Upper lobe of right lung (tissue), 1 donor: ENCODE results near the gene GRAMD2A. TPM values are rescaled to one million over a fixed set of nuclear protein-coding genes. Genes with fewer than 3 reads are reported as not detected.
A peak's percentile ranks its signal among the peaks of the same experiment; 100 is the strongest.

Experiments used
- ATAC-seq: fragments of 200-7000 bp; cut with Tn5 transposase; one replicate; pipeline ENCODE4 v1.9.1; 2020; ENCODE audit warnings: mild to moderate bottlenecking, moderate library complexity
- DNase-seq: peaks from one replicate; pipeline ENCODE4 v3.0.0-alpha.2; 2020
- H3K27ac ChIP-seq: fragments of 200-600 bp; one replicate; pipeline ENCODE4 v1.8.0; 2022
- H3K27me3 ChIP-seq: fragments of 200-600 bp; one replicate; pipeline ENCODE4 v1.8.0; 2022; ENCODE audit warnings: mild to moderate bottlenecking
- H3K36me3 ChIP-seq: fragments of 200-600 bp; one replicate; pipeline ENCODE4 v1.8.0; 2022
- H3K4me1 ChIP-seq: fragments of 200-600 bp; one replicate; pipeline ENCODE4 v1.8.0; 2022
- H3K4me3 ChIP-seq: fragments of 200-600 bp; one replicate; pipeline ENCODE4 v1.8.0; 2022; ENCODE audit warnings: mild to moderate bottlenecking
- H3K9me3 ChIP-seq: fragments of 200-600 bp; one replicate; pipeline ENCODE4 v1.8.0; 2022
- intact Hi-C: fragments of 100-400 bp; cut with DNase I; formaldehyde crosslinking; loops from one replicate; pipeline ENCODE4 v1.11.0; 2022
- total RNA-seq: library from RNA; stranded (reverse); fragmentation: NEBNext Ultra II Directional; extraction: Animal tissue kit (Norgen Biotek cat#: 25700); gene quantifications from one replicate; pipeline ENCODE4 v1.2.1, GENCODE V29; 2021
- TF ChIP-seq, protein P1 (sequence below): fragments of 200-600 bp; IDR thresholded peaks from one replicate; pipeline ENCODE4 v1.8.0; 2022; ENCODE audit warnings: antibody characterized with exemption
- donor health status: DM: no; HTN: yes; CAD: no; lungs with severe emphysema.

GRAMD2A gene
- total RNA-seq, 1 donor from 2014 or later = 27.4 TPM

DNA sequence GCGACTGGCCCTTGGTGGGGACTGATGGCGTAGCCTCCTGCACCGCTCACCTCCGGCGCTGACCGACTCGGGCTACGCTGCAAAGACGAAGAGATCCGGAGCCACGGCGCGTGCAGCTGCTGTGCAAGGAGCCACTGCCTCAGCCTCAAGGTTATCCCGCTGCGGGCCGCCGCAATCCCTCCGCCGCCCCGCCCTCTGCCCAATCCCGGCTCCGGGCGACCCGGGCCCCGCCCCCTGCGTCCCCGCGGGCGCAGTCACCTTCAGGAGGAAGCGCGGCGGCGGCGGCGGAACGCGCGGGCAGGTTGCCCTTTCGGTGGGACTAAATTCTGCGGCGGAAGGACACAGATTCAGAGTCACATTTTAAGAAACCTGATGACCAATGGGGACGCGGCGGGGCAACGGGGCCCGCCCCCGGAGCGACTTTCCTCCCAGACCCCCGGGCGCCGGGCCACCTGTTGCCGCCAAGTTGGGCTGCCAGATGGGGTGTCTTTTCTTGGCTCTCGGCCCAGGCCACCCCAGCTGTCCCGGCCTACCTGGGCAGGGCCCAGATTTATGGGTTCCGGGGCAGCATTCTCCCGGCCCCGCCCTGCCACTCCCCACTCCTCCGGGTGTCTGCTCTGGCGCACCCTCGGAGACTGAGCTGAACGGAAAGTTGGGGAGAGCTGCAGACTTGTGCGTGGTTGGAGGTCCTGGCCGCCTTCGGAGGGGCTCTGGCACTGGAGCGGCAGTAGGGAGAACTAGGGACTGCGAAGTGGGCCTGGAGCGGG lies 33.7 kb upstream of the GRAMD2A start, which contains the start of gene PKM:
TSS of gene PKM (minus strand) at position 125 of the 767 bp plus-strand sequence. CDS start 12,093 bp downstream, outside the sequence.
- H3K4me1 ChIP-seq = peaks cover 46% of the 10 kb centered on the region
- intact Hi-C loops = no loop called here
- peak; percentile 99 for DNase-seq
- H3K36me3 ChIP-seq = no peaks in the 10 kb centered on the region
- H3K27me3 ChIP-seq = no peaks in the 10 kb centered on the region
- H3K27ac ChIP-seq = peak within 1 kb of the TSS; percentile 92
- H3K4me3 ChIP-seq = peak within 1 kb of the TSS; percentile 100
- no peaks in the 10 kb centered on the region for H3K9me3 ChIP-seq
- TF ChIP-seq, protein P1, sequence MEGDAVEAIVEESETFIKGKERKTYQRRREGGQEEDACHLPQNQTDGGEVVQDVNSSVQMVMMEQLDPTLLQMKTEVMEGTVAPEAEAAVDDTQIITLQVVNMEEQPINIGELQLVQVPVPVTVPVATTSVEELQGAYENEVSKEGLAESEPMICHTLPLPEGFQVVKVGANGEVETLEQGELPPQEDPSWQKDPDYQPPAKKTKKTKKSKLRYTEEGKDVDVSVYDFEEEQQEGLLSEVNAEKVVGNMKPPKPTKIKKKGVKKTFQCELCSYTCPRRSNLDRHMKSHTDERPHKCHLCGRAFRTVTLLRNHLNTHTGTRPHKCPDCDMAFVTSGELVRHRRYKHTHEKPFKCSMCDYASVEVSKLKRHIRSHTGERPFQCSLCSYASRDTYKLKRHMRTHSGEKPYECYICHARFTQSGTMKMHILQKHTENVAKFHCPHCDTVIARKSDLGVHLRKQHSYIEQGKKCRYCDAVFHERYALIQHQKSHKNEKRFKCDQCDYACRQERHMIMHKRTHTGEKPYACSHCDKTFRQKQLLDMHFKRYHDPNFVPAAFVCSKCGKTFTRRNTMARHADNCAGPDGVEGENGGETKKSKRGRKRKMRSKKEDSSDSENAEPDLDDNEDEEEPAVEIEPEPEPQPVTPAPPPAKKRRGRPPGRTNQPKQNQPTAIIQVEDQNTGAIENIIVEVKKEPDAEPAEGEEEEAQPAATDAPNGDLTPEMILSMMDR = no peak
- peak; percentile 90 for ATAC-seq

DNA sequence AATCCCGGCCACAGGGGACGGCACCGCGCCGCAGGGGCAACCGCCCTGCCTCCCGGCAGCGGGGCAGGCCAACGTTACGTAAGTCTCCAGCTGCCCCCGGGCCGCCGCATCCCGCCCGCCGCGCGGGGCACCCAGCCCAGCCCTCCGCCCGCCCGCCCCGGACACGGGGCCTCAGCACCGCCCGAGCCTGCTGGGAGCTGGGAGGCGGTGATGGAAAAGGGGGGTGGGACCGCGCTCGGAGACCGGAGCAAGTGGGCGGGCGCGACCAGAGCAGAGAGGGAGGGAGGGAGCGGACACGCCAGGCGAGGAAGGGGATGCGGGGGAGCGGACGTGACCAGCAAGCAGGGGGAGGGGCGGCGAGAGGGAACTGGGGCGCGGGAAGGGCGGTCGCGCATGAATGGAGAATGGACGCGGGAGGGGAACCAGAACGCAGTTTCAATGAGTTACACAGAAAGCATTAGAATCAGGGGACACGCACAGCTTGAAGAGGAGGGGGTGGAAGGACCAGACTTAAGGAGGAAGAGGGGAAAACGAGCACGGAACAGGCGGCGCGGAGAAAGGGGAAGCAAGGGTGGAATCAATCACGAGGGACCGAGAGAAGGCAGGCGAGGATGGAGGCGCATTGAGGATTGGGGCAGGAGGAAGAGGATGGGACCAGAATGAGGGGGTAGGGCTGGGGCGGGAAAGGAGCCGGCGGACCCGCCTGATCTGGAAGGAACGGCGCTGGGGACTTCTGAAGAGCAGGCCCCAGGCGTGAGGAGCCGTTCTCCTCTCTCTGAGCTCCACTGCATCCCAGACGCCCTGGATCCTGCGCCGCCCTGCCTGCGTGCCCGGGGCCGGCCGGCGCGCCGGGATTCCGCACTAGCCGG lies 32.8 kb upstream of the GRAMD2A start:
- Histone ChIP-seq H3K27me3 (no peaks in the 10 kb centered on the region), H3K9me3 (no peaks in the 10 kb centered on the region), H3K36me3 (no peaks in the 10 kb centered on the region), H3K27ac (peak overlapping the region; percentile 92), H3K4me1 (peaks cover 54% of the 10 kb centered on the region), H3K4me3 (peak overlapping the region; percentile 100)
- ATAC-seq (peak; percentile 76), DNase-seq (peak; percentile 95)
- intact Hi-C loops = no loop called here
- TF ChIP-seq, protein P1 = no peak

DNA sequence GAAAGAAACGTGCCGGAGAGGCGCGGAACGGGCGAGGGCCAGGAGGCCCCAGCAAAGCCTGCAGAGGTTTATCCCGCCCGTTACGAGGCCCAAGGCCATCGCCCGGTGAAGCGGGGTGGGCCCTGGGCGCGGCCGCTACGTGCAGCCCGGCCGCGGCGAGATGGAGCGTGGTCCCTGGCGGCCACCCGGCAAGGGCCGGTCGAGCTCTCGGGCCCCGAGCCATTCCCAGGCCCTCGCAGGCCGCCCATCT lies 32.3 kb upstream of the GRAMD2A start:
- H3K27ac ChIP-seq = peak overlapping the region; percentile 92
- intact Hi-C loops = no loop called here
- H3K9me3 ChIP-seq = no peaks in the 10 kb centered on the region
- no peaks in the 10 kb centered on the region for H3K36me3 ChIP-seq
- H3K4me1 ChIP-seq = peaks cover 56% of the 10 kb centered on the region
- H3K4me3 ChIP-seq = peak overlapping the region; percentile 100
- TF ChIP-seq, protein P1 = no peak
- ATAC-seq (no peak), DNase-seq (no peak)
- H3K27me3 ChIP-seq = no peaks in the 10 kb centered on the region

DNA sequence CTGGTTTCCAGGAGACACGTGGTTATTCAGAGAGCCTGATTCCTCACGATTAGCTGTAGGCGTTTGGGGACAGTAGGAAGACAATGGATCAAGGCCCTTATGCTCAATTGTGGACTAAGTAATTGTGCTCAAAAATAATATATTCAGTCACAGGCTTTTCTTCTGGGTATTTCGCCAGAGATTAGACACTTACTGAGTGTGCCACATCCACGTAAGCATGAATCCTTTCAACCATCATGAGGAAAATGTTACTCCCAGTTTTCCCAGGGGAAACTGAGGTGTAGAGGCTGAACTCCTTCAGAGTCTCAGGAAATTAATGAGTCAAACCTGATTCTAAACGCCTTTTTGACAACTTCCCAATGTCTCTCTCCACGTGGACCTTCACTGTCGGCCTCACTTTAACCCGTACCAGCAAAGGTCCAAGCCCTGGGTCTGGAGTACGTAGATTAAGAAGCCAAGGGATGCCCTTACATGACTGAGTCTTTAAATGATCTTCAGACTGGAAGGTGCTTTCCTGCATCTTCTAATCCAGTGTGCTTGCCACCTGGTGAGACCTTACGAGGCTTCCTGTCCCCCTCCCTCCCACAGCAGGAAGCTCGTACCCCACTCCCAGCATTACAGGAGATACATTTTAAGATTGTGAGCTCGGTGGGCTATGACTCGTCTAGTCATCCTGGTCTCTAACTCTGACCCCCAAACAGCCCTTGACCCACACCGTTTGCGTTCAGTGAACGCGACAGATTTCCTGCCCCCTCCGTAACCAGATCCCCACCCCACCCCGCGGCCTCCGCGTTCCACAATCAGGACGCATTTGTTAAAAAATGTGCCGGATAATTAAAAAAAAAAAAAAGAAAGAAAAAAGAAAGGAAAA lies 31.7 kb upstream of the GRAMD2A start:
- intact Hi-C loops = no loop called here
- TF ChIP-seq, protein P1 = no peak
- DNase-seq (no peak), ATAC-seq (no peak)
- Histone ChIP-seq H3K4me3 (peak overlapping the region; percentile 100), H3K36me3 (peaks cover 2% of the 10 kb centered on the region), H3K4me1 (peaks cover 56% of the 10 kb centered on the region), H3K27me3 (no peaks in the 10 kb centered on the region), H3K27ac (peak overlapping the region; percentile 92), H3K9me3 (no peaks in the 10 kb centered on the region)

DNA sequence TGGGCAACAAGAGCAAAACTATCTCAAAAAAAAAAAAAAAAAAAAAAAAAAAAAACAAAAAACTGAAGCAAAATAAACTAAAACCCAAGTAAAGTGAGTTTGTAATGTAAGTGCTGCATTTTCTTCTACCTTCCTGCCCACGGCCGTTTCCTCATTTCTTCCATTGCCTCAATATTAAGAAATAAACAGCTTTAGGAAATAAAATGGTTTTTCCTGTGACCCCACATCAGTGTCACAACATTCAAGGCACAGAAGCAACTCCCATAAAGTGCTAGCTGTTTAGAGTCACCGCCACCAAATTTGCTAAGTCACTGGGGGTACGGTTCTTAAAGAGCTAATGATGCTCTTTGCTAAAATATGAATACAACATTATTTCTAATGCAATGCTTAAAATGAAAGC lies 30.1 kb upstream of the GRAMD2A start:
- Histone ChIP-seq H3K4me3 (peak overlapping the region; percentile 100), H3K27me3 (no peaks in the 10 kb centered on the region)

More for the DNA sequence above, 30.1 kb upstream of the GRAMD2A start:
- intact Hi-C loops = no loop called here
- TF ChIP-seq, protein P1 = no peak
- ATAC-seq = no peak
- DNase-seq = no peak
- peaks cover 57% of the 10 kb centered on the region for H3K4me1 ChIP-seq
- H3K36me3 ChIP-seq = peaks cover 5% of the 10 kb centered on the region
- no peaks in the 10 kb centered on the region for H3K9me3 ChIP-seq
- peak overlapping the region; percentile 92 for H3K27ac ChIP-seq
